WTC11 (cell line): Measurements from ENCODE around the gene TAB3. TPM values are rescaled to one million over a fixed set of nuclear protein-coding genes. Genes with fewer than 3 reads are reported as not detected.

ENCODE experiments used
- ATAC-seq: fragments of 200-7000 bp; cut with Tn5 transposase; 2 replicates; pipeline ENCODE4 v1.10.0; 2021; ENCODE audit warnings: mild to moderate bottlenecking, moderate library complexity
- CTCF ChIA-PET: fragments of 300-600 bp; sonication (Branson Sonifier 250); formaldehyde crosslinking; loops from one replicate; lab custom pipeline; 2021; ENCODE audit warnings: antibody characterized with exemption; lab: Charles Lee
- POLR2A ChIA-PET: fragments of 350-600 bp; sonication (Branson Sonifier 250); formaldehyde crosslinking; loops from one replicate; lab custom pipeline; 2021; ENCODE audit warnings: antibody characterized with exemption; lab: Charles Lee
- DNase-seq: peaks from one replicate; pipeline ENCODE4 v3.0.0; 2021; ENCODE audit warnings: low spot score
- H3K27ac Mint-ChIP-seq: 2 replicates; pipeline ENCODE4 v1.8.0; 2021; ENCODE audit warnings: mixed read lengths
- H3K27me3 Mint-ChIP-seq: 2 replicates; pipeline ENCODE4 v1.8.0; 2021; ENCODE audit warnings: low read depth, mild to moderate bottlenecking, moderate library complexity, mixed read lengths
- H3K36me3 Mint-ChIP-seq: 2 replicates; pipeline ENCODE4 v1.8.0; 2021; ENCODE audit warnings: mixed read lengths
- H3K4me1 Mint-ChIP-seq: 2 replicates; pipeline ENCODE4 v1.8.0; 2022; ENCODE audit warnings: mixed read lengths
- H3K4me3 Mint-ChIP-seq: 2 replicates; pipeline ENCODE4 v1.8.0; 2021; ENCODE audit warnings: mild to moderate bottlenecking, moderate library complexity, mixed read lengths
- H3K9me3 Mint-ChIP-seq: 2 replicates; pipeline ENCODE4 v1.8.0; 2021; ENCODE audit warnings: mixed read lengths
- ATF1 ChIP-seq: sonication (generic); formaldehyde crosslinking; IDR thresholded peaks from 2 replicates; pipeline ENCODE4 v1.8.1; 2023; ENCODE audit warnings: mild to moderate bottlenecking, moderate library complexity, missing genetic modification reagents
- ATF2 ChIP-seq: sonication (generic); formaldehyde crosslinking; IDR thresholded peaks from 2 replicates; pipeline ENCODE4 v1.8.1; 2022; ENCODE audit warnings: low read depth, missing genetic modification reagents, borderline replicate concordance
- CTCF ChIP-seq: fragments of 200-600 bp; IDR thresholded peaks from 2 replicates; pipeline ENCODE4 v1.8.0; 2022; ENCODE audit warnings: antibody characterized with exemption
- EMX1 ChIP-seq: fragments of 250-450 bp; sonication (Bioruptor Pico); IDR thresholded peaks from 2 replicates; pipeline ENCODE4 v1.8.0; 2021; ENCODE audit warnings: mild to moderate bottlenecking
- ESRRA ChIP-seq: sonication (generic); formaldehyde crosslinking; IDR thresholded peaks from 2 replicates; pipeline ENCODE4 v1.8.1; 2022; ENCODE audit warnings: mild to moderate bottlenecking, missing genetic modification reagents, borderline replicate concordance
- FOXJ3 ChIP-seq: sonication (generic); formaldehyde crosslinking; IDR thresholded peaks from 2 replicates; pipeline ENCODE4 v1.9.0; 2021; ENCODE audit warnings: missing genetic modification reagents, mild to moderate bottlenecking, borderline replicate concordance
- HMGA2 ChIP-seq: fragments of 250-450 bp; sonication (Bioruptor Pico); IDR thresholded peaks from 2 replicates; pipeline ENCODE4 v1.4.0; 2021; ENCODE audit warnings: mild to moderate bottlenecking, moderate library complexity
- IRF1 ChIP-seq: sonication (generic); formaldehyde crosslinking; IDR thresholded peaks from 2 replicates; pipeline ENCODE4 v1.8.0; 2023; ENCODE audit warnings: missing genetic modification reagents
- IRF2 ChIP-seq: sonication (generic); formaldehyde crosslinking; IDR thresholded peaks from 2 replicates; pipeline ENCODE4 v1.8.0; 2022; ENCODE audit warnings: low read depth, missing genetic modification reagents, borderline replicate concordance
- MYBL2 ChIP-seq: sonication (generic); formaldehyde crosslinking; IDR thresholded peaks from 2 replicates; pipeline ENCODE4 v1.8.1; 2023; ENCODE audit warnings: mild to moderate bottlenecking, moderate library complexity, missing genetic modification reagents
- NFATC4 ChIP-seq: fragments of 250-450 bp; sonication (Bioruptor Pico); IDR thresholded peaks from 2 replicates; pipeline ENCODE4 v1.9.0; 2021; ENCODE audit warnings: mild to moderate bottlenecking
- OVOL2 ChIP-seq: fragments of 250-450 bp; sonication (Bioruptor Pico); IDR thresholded peaks from 2 replicates; pipeline ENCODE4 v1.9.0; 2021; ENCODE audit warnings: mild to moderate bottlenecking, borderline replicate concordance
- USF2 ChIP-seq: sonication (generic); formaldehyde crosslinking; IDR thresholded peaks from 2 replicates; pipeline ENCODE4 v1.8.1; 2023; ENCODE audit warnings: mild to moderate bottlenecking, missing genetic modification reagents, moderate library complexity
- ZNF219 ChIP-seq: sonication (generic); formaldehyde crosslinking; IDR thresholded peaks from 2 replicates; pipeline ENCODE4 v1.8.0; 2023; ENCODE audit warnings: missing genetic modification reagents, mild to moderate bottlenecking, borderline replicate concordance
- ZNF232 ChIP-seq: sonication (generic); formaldehyde crosslinking; IDR thresholded peaks from 2 replicates; pipeline ENCODE4 v1.8.0; 2022; ENCODE audit warnings: mild to moderate bottlenecking, missing genetic modification reagents
- ZNF423 ChIP-seq: fragments of 250-450 bp; sonication (Bioruptor Pico); IDR thresholded peaks from 2 replicates; pipeline ENCODE4 v2.1.2; 2022; ENCODE audit warnings: mild to moderate bottlenecking, moderate library complexity
- ZNF671 ChIP-seq: fragments of 250-450 bp; sonication (Bioruptor Pico); IDR thresholded peaks from 2 replicates; pipeline ENCODE4 v1.8.0; 2021; ENCODE audit warnings: mild to moderate bottlenecking
- total RNA-seq: library from RNA; stranded (reverse); gene quantifications from 3 replicates; pipeline ENCODE4 v1.2.3, GENCODE V29; 2021
- TF ChIP-seq, protein P1 (sequence below): sonication (generic); formaldehyde crosslinking; IDR thresholded peaks from 2 replicates; pipeline ENCODE4 v1.8.0; 2022; ENCODE audit warnings: mild to moderate bottlenecking, missing genetic modification reagents
- TF ChIP-seq, protein P2 (sequence below): sonication (generic); formaldehyde crosslinking; IDR thresholded peaks from 2 replicates; pipeline ENCODE4 v1.8.1; 2023; ENCODE audit warnings: mild to moderate bottlenecking, missing genetic modification reagents, borderline replicate concordance
- TF ChIP-seq, protein P3 (sequence below): sonication (generic); formaldehyde crosslinking; IDR thresholded peaks from 2 replicates; pipeline ENCODE4 v1.8.1; 2023; ENCODE audit warnings: mild to moderate bottlenecking, missing genetic modification reagents

The TAB3 gene
- total RNA-seq, 1 experiment from 2014 or later, result 12.0 TPM

- Mint-ChIP-seq H3K9me3 (no peaks in the 10 kb centered on the region), H3K27me3 (no peaks in the 10 kb centered on the region; the same call in 1 of the 2 replicates), H3K4me3 (no peak overlapping the region), H3K4me1 (peaks cover 6% of the 10 kb centered on the region), H3K36me3 (no peaks in the 10 kb centered on the region; the same call in 1 of the 2 replicates), H3K27ac (no peak overlapping the region)
- no peak for ATAC-seq
- no peak for TF ChIP-seq IRF2 (CRISPR knock-in tag)
- TF ChIP-seq, protein P1, sequence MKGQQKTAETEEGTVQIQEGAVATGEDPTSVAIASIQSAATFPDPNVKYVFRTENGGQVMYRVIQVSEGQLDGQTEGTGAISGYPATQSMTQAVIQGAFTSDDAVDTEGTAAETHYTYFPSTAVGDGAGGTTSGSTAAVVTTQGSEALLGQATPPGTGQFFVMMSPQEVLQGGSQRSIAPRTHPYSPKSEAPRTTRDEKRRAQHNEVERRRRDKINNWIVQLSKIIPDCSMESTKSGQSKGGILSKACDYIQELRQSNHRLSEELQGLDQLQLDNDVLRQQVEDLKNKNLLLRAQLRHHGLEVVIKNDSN (CRISPR knock-in tag), result no peak
- no peak for TF ChIP-seq ATF2 (CRISPR knock-in tag)
- TF ChIP-seq ZNF219, result no peak
- TF ChIP-seq ATF1 (CRISPR knock-in tag), result no peak
- TF ChIP-seq, all 79 proteins: peak for 0
- ChIA-PET CTCF (no interaction called here), POLR2A (no interaction called here)
- no peak for DNase-seq
These were observed 102.7 kb downstream of the TAB3 start for GRCh38 chrX:30786374-30786773.

- POLR2A ChIA-PET, result no interaction called here
- H3K4me1 Mint-ChIP-seq, result peaks cover 21% of the 10 kb centered on the region
- H3K27me3 Mint-ChIP-seq, result no peaks in the 10 kb centered on the region
- CTCF ChIA-PET, result interaction anchor here (0.9 kb wide), 1 partner anchor 46 kb away, joined by 3 read pairs; no protein-coding TSS in a partner anchor
- no peaks in the 10 kb centered on the region for H3K9me3 Mint-ChIP-seq
- ATAC-seq (no peak), DNase-seq (no peak)
- H3K36me3 Mint-ChIP-seq, result no peaks in the 10 kb centered on the region; the same call in 1 of the 2 replicates
- H3K4me3 Mint-ChIP-seq, result no peak overlapping the region
- TF ChIP-seq EMX1 (CRISPR knock-in tag) (no peak), ESRRA (CRISPR knock-in tag) (no peak), ATF1 (CRISPR knock-in tag) (no peak), NFATC4 (CRISPR knock-in tag) (no peak), USF2 (CRISPR knock-in tag) (no peak), ZNF671 (CRISPR knock-in tag) (no peak)
- no peak overlapping the region for H3K27ac Mint-ChIP-seq
These were observed 107.2 kb downstream of the TAB3 start for GRCh38 chrX:30781711-30782444.

GRCh38 chrX:30779453-30780030 is 109.5 kb downstream of the TAB3 start:
- DNase-seq (no peak), ATAC-seq (no peak)
- Mint-ChIP-seq H3K9me3 (peaks cover 4% of the 10 kb centered on the region; the same call in 1 of the 2 replicates), H3K36me3 (0 out of 2 replicates have a peak, but pooled peaks cover 2% of the 10 kb centered on the region), H3K4me3 (no peak overlapping the region), H3K27me3 (no peaks in the 10 kb centered on the region), H3K27ac (no peak overlapping the region), H3K4me1 (peaks cover 21% of the 10 kb centered on the region)
- POLR2A ChIA-PET, result no interaction called here
- CTCF ChIA-PET, result no interaction called here
- TF ChIP-seq MYBL2 (CRISPR knock-in tag) (no peak), IRF1 (CRISPR knock-in tag) (no peak), CTCF (no peak), OVOL2 (CRISPR knock-in tag) (no peak), ZNF232 (CRISPR knock-in tag) (no peak), HMGA2 (CRISPR knock-in tag) (no peak), ATF1 (CRISPR knock-in tag) (no peak), ZNF423 (CRISPR knock-in tag) (no peak), FOXJ3 (no peak)
- TF ChIP-seq, protein P2, sequence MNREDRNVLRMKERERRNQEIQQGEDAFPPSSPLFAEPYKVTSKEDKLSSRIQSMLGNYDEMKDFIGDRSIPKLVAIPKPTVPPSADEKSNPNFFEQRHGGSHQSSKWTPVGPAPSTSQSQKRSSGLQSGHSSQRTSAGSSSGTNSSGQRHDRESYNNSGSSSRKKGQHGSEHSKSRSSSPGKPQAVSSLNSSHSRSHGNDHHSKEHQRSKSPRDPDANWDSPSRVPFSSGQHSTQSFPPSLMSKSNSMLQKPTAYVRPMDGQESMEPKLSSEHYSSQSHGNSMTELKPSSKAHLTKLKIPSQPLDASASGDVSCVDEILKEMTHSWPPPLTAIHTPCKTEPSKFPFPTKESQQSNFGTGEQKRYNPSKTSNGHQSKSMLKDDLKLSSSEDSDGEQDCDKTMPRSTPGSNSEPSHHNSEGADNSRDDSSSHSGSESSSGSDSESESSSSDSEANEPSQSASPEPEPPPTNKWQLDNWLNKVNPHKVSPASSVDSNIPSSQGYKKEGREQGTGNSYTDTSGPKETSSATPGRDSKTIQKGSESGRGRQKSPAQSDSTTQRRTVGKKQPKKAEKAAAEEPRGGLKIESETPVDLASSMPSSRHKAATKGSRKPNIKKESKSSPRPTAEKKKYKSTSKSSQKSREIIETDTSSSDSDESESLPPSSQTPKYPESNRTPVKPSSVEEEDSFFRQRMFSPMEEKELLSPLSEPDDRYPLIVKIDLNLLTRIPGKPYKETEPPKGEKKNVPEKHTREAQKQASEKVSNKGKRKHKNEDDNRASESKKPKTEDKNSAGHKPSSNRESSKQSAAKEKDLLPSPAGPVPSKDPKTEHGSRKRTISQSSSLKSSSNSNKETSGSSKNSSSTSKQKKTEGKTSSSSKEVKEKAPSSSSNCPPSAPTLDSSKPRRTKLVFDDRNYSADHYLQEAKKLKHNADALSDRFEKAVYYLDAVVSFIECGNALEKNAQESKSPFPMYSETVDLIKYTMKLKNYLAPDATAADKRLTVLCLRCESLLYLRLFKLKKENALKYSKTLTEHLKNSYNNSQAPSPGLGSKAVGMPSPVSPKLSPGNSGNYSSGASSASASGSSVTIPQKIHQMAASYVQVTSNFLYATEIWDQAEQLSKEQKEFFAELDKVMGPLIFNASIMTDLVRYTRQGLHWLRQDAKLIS (CRISPR knock-in tag), result no peak
- TF ChIP-seq, protein P3, sequence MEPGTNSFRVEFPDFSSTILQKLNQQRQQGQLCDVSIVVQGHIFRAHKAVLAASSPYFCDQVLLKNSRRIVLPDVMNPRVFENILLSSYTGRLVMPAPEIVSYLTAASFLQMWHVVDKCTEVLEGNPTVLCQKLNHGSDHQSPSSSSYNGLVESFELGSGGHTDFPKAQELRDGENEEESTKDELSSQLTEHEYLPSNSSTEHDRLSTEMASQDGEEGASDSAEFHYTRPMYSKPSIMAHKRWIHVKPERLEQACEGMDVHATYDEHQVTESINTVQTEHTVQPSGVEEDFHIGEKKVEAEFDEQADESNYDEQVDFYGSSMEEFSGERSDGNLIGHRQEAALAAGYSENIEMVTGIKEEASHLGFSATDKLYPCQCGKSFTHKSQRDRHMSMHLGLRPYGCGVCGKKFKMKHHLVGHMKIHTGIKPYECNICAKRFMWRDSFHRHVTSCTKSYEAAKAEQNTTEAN (CRISPR knock-in tag), result no peak
